K562 (cell line): ENCODE results near the gene ST6GALNAC6. TPM values are rescaled to one million over a fixed set of nuclear protein-coding genes. Genes with fewer than 3 reads are reported as not detected.

Experiments used
- ARID3B ChIP-seq: fragments of 250-450 bp; sonication (Bioruptor Pico); IDR thresholded peaks from 2 replicates; pipeline ENCODE4 v1.4.0; 2020; ENCODE audit warnings: borderline replicate concordance
- BACH1 ChIP-seq: fragments of 200-800 bp; sonication (Bioruptor generic); IDR thresholded peaks from 2 replicates; pipeline ENCODE4 v1.6.1; 2016; ENCODE audit warnings: missing genetic modification characterization, missing compliant biosample characterization
- EZH2 ChIP-seq: IDR thresholded peaks from 2 replicates; pipeline ENCODE4 v1.6.1; 2012; ENCODE audit warnings: low read depth, mild to moderate bottlenecking, inconsistent platforms, low read length, borderline replicate concordance
- KAT8 ChIP-seq: fragments of 450-650 bp; IDR thresholded peaks from 2 replicates; pipeline ENCODE4 v1.6.1; 2016; ENCODE audit warnings: low read depth, mild to moderate bottlenecking
- MEF2A ChIP-seq: IDR thresholded peaks from 2 replicates; pipeline ENCODE4 v1.6.1; 2011; ENCODE audit warnings: low read depth, mild to moderate bottlenecking, low read length, moderate library complexity; ENCODE audit not compliant: control insufficient read depth
- NRF1 ChIP-seq, 2 experiments: fragments of 450-650 bp; IDR thresholded peaks in 1 of 2; conservative IDR thresholded peaks in 1 of 2; 2 replicates each; pipeline ENCODE4 v1.6.1; 2014; ENCODE audit warnings: mild to moderate bottlenecking in 2 of 2
- SMAD4 ChIP-seq: fragments of 250-450 bp; sonication (Bioruptor Pico); conservative IDR thresholded peaks from 2 replicates; pipeline ENCODE4 v1.8.0; 2021; ENCODE audit warnings: inconsistent platforms, mild to moderate bottlenecking, moderate library complexity
- SMARCA5 ChIP-seq: fragments of 450-650 bp; IDR thresholded peaks from 2 replicates; pipeline ENCODE4 v1.6.1; 2016
- TRIM28 ChIP-seq: fragments of 450-650 bp; IDR thresholded peaks from 2 replicates; pipeline ENCODE4 v1.6.1; 2017
- ZNF121 ChIP-seq: sonication (generic); formaldehyde crosslinking; conservative IDR thresholded peaks from 2 replicates; pipeline ENCODE4 v1.8.0; 2022; ENCODE audit warnings: missing genetic modification reagents
- ZNF766 ChIP-seq: fragments of 200-800 bp; sonication (Bioruptor generic); conservative IDR thresholded peaks from 2 replicates; pipeline ENCODE4 v1.6.1; 2016; ENCODE audit warnings: missing genetic modification characterization, missing compliant biosample characterization
- polyA plus RNA-seq, 8 experiments: library from polyadenylated mRNA; depleted of rRNA in 4 of 8; stranded (reverse) in 5 of 8; unstranded in 3 of 8; fragments of >200 nt; fragmentation: Nextera tagmentation in 2 of 8; fragmentation: Illumina TruSeq in 1 of 8; extraction: Ambion mirVana in 2 of 8; extraction: Trizol in 1 of 8; gene quantifications; 2 replicates each; pipeline versions ENCODE4 v1.2.1 to v1.2.3, GENCODE V29; 2011 to 2014; ENCODE audit warnings: inconsistent platforms in 1 of 8, missing spikeins in 1 of 8
- total RNA-seq, 7 experiments: library from RNA; depleted of rRNA in 6 of 7; stranded (reverse); fragments of >200 nt in 6 of 7; fragmentation: Illumina TruSeq in 2 of 7; extraction: Trizol in 2 of 7; gene quantifications; 2 replicates each; pipeline versions ENCODE4 v1.2.1 to v1.2.3, GENCODE V29; 2011 to 2021; ENCODE audit warnings: low replicate concordance in 1 of 7

The ST6GALNAC6 gene
- total and polyA plus RNA-seq, 9 of the 15 experiments (the other 6 are each of a cell fraction or from before 2014, with no cell fraction given), result 0.13 to 23.0 (median 14.5) TPM

GRCh38 chr9:127919253-127919815 is 19.9 kb upstream of the ST6GALNAC6 start (continued):
- TF ChIP-seq ARID3B (no peak), SMARCA5 (0 out of 2 replicates have a peak, but pooled peaks have one; percentile 62), KAT8 (no peak), TRIM28 (peak; percentile 31; the same call in 1 of the 2 replicates), MEF2A (no peak), BACH1 (peak; percentile 89), EZH2 (no peak), ZNF121 (CRISPR knock-in tag) (peak; percentile 100), ZNF766 (CRISPR knock-in tag) (no peak), NRF1 (conservative IDR thresholded peaks at IDR 0.05 in 1 of 2, IDR thresholded peaks at IDR 0.05 in 1 of 2) (peak; percentile 23 to 50; a peak in 2 of 4 replicates), SMAD4 (CRISPR knock-in tag) (no peak)
